ENCODE measurements around the gene CLPX. TPM values are rescaled to one million over a fixed set of nuclear protein-coding genes. Genes with fewer than 3 reads are reported as not detected.
A peak's percentile ranks its signal among the peaks of the same experiment; 100 is the strongest.

The CLPX gene
- total RNA-seq, 4 donors from 2014 or later: 51.0 to 57.4 (median 54.1) TPM

DNA sequence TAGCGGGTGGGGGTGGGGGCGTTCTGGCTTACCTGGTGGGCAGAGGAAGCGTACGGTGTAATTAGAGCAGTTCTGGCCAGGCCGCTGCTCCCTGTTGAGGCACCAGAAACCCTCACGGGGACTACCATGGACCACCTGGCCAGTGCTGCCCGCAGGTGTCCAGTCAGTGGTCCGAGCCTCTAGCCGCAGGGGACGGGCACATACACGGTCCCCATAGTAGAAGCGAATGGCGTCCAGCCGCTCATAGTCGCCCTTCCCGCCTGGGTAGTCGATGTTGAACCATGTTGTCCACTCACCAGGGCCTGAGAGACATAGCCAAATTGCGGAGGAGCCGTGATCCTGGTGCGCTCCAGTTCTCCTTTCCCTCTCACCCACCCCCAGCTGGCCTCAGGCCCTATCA is 21.6 kb upstream of the CLPX start:
- no peaks in the 10 kb centered on the region for H3K36me3 ChIP-seq
- H3K9me3 ChIP-seq: no peaks in the 10 kb centered on the region
- intact Hi-C loops (cut with DNase I): no loop called here
- H3K4me1 ChIP-seq: peaks cover 1 to 9% (median 4%) of the 10 kb centered on the region in 3 donors
- no peak for DNase-seq
- WGBS, 2 donors: 90 to 91% methylated on average over 8 to 11 of the region's 20 CpGs
- no peak overlapping the region for H3K4me3 ChIP-seq
- TF ChIP-seq, protein P1, sequence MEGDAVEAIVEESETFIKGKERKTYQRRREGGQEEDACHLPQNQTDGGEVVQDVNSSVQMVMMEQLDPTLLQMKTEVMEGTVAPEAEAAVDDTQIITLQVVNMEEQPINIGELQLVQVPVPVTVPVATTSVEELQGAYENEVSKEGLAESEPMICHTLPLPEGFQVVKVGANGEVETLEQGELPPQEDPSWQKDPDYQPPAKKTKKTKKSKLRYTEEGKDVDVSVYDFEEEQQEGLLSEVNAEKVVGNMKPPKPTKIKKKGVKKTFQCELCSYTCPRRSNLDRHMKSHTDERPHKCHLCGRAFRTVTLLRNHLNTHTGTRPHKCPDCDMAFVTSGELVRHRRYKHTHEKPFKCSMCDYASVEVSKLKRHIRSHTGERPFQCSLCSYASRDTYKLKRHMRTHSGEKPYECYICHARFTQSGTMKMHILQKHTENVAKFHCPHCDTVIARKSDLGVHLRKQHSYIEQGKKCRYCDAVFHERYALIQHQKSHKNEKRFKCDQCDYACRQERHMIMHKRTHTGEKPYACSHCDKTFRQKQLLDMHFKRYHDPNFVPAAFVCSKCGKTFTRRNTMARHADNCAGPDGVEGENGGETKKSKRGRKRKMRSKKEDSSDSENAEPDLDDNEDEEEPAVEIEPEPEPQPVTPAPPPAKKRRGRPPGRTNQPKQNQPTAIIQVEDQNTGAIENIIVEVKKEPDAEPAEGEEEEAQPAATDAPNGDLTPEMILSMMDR (IDR thresholded peaks at IDR 0.05): no peak
- TF ChIP-seq POLR2A (IDR thresholded peaks at IDR 0.05): no peak
- H3K27me3 ChIP-seq: no peaks in the 10 kb centered on the region
- peak overlapping the region in 1 of 4 donors; percentile 21 for H3K27ac ChIP-seq

DNA sequence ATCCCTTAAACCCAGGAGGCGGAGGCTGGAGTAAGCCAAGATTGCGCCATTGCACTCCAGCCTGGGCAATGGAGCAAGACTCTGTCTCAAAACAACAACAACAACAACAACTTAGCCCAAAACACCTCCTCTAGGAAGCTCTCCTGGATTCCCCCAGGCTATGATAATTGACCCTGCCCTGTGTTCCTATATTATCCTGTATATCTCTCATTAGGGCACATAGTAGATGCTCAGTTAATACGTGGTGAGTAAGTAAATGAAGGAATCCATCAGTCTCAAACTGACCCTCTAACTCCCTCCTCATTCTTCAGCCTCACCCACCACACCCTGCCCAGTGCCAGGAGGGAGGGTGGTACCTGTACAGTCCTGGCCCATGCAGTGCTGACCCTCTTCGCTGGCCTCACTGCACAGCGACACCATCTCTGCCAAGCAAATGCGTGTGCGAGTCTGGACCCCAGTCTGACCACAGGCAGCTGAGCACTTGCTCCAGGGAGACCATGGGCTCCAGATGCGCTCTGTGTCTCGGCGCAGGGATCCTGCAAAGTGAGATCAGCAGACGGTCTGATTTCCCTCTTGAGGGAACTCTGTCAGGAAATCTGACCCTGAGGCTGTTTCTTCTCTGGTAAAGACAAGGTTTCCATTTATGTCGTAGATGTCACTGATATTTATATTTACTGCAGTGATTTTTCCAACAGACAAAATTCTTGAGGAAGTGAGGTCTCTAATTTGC is 20.0 kb upstream of the CLPX start:
- no peaks in the 10 kb centered on the region for H3K27me3 ChIP-seq
- H3K27ac ChIP-seq: no peak overlapping the region
- H3K9me3 ChIP-seq: no peaks in the 10 kb centered on the region
- no peak overlapping the region for H3K4me3 ChIP-seq
- H3K4me1 ChIP-seq: no peaks in the 10 kb centered on the region
- H3K36me3 ChIP-seq: no peaks in the 10 kb centered on the region
- no peak for DNase-seq
- TF ChIP-seq, protein P1 (IDR thresholded peaks at IDR 0.05): no peak
- no peak for TF ChIP-seq POLR2A (IDR thresholded peaks at IDR 0.05)
- WGBS, 2 donors: 94 to 96% methylated on average over 9 to 12 of the region's 12 CpGs
- intact Hi-C loops (cut with DNase I): no loop called here

DNA sequence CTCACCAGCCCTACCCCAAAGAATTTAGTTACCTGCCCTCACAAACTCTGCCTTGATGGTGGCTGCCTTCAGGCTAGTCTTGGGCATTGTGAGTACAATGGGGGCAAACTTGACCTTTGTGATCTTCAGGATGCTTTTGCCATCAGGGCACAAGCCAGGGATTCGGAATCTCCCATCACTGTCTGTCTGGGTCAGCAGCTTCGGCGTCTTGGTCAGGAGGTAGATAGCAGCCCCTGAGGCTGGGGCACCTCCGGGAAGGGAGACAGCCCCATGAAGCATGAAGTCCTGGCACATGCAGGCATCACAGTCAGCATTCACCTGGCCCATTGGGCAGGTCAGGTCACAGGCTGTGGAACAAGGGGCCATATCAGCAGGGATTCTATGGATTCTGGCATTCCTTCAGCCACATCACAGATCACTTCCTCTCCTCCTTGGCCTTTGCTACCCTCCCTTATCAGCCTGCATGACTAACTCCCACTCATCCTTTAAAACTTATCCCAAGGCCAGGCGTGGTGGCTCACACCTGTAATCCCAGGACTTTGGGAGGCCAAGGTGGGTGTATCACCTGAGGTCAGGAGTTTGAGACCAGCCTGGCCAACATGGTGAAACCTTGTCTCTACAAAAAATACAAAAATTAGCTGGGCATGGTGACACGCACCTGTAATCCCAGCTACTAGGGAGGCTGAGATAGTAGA is 19.2 kb upstream of the CLPX start:
- no peaks in the 10 kb centered on the region for H3K4me1 ChIP-seq
- H3K27me3 ChIP-seq: no peaks in the 10 kb centered on the region
- no peak for DNase-seq
- intact Hi-C loops (cut with DNase I): no loop called here
- H3K27ac ChIP-seq: no peak overlapping the region
- 84 to 88% methylated on average over 4 to 6 of the region's 6 CpGs for WGBS, 2 donors
- no peaks in the 10 kb centered on the region for H3K36me3 ChIP-seq
- no peaks in the 10 kb centered on the region for H3K9me3 ChIP-seq
- H3K4me3 ChIP-seq: no peak overlapping the region
- no peak for TF ChIP-seq POLR2A (IDR thresholded peaks at IDR 0.05)
- TF ChIP-seq, protein P1 (IDR thresholded peaks at IDR 0.05): no peak

DNA sequence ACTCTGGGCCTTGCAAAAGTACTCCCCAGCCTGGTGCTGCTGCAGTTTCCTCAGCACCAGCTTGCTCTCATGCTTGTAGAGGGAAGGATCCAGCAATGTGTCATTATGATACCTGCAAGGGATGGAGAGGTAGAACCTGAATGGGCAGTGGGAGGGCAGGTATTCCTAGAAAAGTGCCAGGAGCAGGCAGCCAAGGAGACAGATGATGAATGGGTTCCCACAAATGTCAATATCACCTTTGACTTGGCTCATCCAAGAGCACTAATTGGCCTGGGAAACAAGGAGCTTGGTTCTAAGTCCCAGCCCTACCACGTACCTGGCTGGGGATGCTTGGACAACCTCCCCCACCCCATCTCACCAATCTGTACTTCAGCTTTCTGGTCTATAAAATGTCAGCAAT is 16.8 kb upstream of the CLPX start:
- TF ChIP-seq, protein P1 (IDR thresholded peaks at IDR 0.05): no peak
- no peak for TF ChIP-seq POLR2A (IDR thresholded peaks at IDR 0.05)
- WGBS, 2 donors: 44 to 92% methylated on average over 1 of the region's 1 CpG
- Histone ChIP-seq H3K36me3 (no peaks in the 10 kb centered on the region), H3K4me1 (peaks cover 0 to under 1% (median 0%) of the 10 kb centered on the region in 3 donors), H3K27me3 (no peaks in the 10 kb centered on the region), H3K9me3 (no peaks in the 10 kb centered on the region), H3K27ac (no peak overlapping the region), H3K4me3 (no peak overlapping the region)
- no peak for DNase-seq
- intact Hi-C loops (cut with DNase I): no loop called here

DNA sequence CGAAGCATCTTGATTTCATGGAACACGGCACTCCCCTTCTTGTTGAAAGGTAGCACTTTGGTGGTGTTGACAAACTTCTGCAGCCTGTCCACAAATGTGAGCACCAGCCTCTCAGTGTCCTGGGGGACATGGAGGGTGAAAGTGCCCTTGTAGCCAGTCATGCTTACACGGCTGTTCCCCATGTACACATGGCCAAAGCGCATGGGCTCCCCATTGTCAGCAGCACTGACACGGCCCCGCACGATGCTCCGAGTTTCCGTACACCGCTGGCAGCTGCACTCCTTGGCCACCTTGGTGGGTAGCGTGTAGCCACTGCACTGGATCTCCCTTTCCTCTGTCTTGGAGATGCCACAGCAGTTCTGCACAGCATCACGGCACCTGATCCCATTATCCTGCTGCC is 13.4 kb upstream of the CLPX start:
- Histone ChIP-seq H3K4me1 (peaks cover 0 to 29% (median 0%) of the 10 kb centered on the region in 3 donors), H3K27me3 (no peaks in the 10 kb centered on the region), H3K9me3 (no peaks in the 10 kb centered on the region), H3K4me3 (no peak overlapping the region), H3K36me3 (no peaks in the 10 kb centered on the region), H3K27ac (no peak overlapping the region)
- DNase-seq: no peak
- TF ChIP-seq POLR2A (IDR thresholded peaks at IDR 0.05): no peak
- TF ChIP-seq, protein P1 (IDR thresholded peaks at IDR 0.05): no peak
- WGBS, 2 donors: 94 to 96% methylated on average over 9 to 11 of the region's 12 CpGs
- intact Hi-C loops (cut with DNase I): loop anchor here (5.0 kb wide), 1 partner anchor 79 kb away; no protein-coding TSS in a partner anchor
